HEK293 (cell line): Measurements from ENCODE around the gene DNAJB8.

Experiments used
- KLF8 ChIP-seq: fragments of 450-650 bp; formaldehyde crosslinking; IDR thresholded peaks from 2 replicates; pipeline ENCODE4 v1.5.1; 2016; ENCODE audit warnings: missing biosample characterization, missing genetic modification characterization
- MEIS1 ChIP-seq: sonication (generic); formaldehyde crosslinking; IDR thresholded peaks from 2 replicates; pipeline ENCODE4 v1.8.1; 2022; ENCODE audit warnings: missing genetic modification reagents, mild to moderate bottlenecking, borderline replicate concordance
- TRIM28 ChIP-seq: IDR thresholded peaks from 2 replicates; pipeline ENCODE4 v1.6.1; 2011; ENCODE audit warnings: low read length, control low read depth, borderline replicate concordance
- TF ChIP-seq, protein P1 (sequence below): fragments of 450-650 bp; formaldehyde crosslinking; IDR thresholded peaks from 2 replicates; pipeline ENCODE4 v1.5.1; 2016; ENCODE audit warnings: missing biosample characterization, missing genetic modification characterization
- TF ChIP-seq, protein P2 (sequence below): fragments of 450-650 bp; formaldehyde crosslinking; IDR thresholded peaks from 2 replicates; pipeline ENCODE4 v1.5.1; 2017; ENCODE audit warnings: missing biosample characterization, mild to moderate bottlenecking, missing genetic modification characterization, moderate library complexity
- TF ChIP-seq, protein P3 (sequence below): fragments of 450-650 bp; formaldehyde crosslinking; IDR thresholded peaks from 2 replicates; pipeline ENCODE4 v1.5.1; 2016; ENCODE audit warnings: missing biosample characterization, missing genetic modification characterization

DNA sequence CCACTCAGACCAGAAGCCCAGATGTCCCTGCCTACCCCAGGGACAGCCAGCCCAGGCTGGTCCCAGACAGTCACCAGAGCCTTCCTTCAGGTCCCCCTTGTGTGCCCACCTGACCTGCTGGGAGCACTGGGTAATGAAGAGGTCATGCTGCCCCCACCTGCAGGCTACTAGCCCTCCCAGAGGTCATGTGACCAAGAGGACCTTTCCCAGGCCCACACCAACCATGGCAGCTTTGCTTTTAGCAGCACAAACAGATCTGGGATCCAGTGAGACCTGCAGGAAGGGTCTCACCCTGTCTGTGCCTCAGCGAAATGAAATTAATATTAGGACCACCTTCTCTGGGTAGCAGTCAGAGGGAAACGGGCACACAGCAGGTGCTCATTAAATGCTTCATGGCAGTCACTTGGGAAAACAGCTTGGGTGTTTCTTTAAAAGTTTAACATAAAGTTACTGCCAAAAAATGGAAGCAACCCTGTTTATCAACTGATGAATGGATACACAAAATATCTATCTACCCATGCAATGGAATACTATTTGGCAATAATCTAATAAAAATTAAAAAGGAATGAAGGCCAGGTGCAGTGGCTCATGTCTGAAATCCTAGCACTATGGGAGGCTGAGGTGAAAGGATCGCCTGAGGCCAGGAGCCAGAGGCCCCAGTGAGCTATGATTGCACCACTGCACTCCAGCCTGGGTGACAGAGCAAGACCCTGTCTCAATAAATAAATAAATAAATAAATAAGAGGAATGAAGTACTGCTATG, 43.7 kb downstream of the DNAJB8 start:
- TF ChIP-seq TRIM28 (no peak), KLF8 (tag by site-specific recombination) (no peak), MEIS1 (CRISPR knock-in tag) (no peak)
- TF ChIP-seq, protein P1, sequence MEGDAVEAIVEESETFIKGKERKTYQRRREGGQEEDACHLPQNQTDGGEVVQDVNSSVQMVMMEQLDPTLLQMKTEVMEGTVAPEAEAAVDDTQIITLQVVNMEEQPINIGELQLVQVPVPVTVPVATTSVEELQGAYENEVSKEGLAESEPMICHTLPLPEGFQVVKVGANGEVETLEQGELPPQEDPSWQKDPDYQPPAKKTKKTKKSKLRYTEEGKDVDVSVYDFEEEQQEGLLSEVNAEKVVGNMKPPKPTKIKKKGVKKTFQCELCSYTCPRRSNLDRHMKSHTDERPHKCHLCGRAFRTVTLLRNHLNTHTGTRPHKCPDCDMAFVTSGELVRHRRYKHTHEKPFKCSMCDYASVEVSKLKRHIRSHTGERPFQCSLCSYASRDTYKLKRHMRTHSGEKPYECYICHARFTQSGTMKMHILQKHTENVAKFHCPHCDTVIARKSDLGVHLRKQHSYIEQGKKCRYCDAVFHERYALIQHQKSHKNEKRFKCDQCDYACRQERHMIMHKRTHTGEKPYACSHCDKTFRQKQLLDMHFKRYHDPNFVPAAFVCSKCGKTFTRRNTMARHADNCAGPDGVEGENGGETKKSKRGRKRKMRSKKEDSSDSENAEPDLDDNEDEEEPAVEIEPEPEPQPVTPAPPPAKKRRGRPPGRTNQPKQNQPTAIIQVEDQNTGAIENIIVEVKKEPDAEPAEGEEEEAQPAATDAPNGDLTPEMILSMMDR (tag by site-specific recombination), result no peak
- TF ChIP-seq, protein P2, sequence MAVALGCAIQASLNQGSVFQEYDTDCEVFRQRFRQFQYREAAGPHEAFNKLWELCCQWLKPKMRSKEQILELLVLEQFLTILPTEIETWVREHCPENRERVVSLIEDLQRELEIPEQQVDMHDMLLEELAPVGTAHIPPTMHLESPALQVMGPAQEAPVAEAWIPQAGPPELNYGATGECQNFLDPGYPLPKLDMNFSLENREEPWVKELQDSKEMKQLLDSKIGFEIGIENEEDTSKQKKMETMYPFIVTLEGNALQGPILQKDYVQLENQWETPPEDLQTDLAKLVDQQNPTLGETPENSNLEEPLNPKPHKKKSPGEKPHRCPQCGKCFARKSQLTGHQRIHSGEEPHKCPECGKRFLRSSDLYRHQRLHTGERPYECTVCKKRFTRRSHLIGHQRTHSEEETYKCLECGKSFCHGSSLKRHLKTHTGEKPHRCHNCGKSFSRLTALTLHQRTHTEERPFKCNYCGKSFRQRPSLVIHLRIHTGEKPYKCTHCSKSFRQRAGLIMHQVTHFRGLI, result no peak
- TF ChIP-seq, protein P3, sequence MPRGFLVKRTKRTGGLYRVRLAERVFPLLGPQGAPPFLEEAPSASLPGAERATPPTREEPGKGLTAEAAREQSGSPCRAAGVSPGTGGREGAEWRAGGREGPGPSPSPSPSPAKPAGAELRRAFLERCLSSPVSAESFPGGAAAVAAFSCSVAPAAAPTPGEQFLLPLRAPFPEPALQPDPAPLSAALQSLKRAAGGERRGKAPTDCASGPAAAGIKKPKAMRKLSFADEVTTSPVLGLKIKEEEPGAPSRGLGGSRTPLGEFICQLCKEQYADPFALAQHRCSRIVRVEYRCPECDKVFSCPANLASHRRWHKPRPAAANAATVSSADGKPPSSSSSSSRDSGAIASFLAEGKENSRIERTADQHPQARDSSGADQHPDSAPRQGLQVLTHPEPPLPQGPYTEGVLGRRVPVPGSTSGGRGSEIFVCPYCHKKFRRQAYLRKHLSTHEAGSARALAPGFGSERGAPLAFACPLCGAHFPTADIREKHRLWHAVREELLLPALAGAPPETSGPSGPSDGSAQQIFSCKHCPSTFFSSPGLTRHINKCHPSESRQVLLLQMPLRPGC, result no peak
